GM21528 (cell line): Measurements from ENCODE around the gene MROH2B.
"Not testable (repeated sequence)": the region's sequence is repeated elsewhere in the genome, so short reads cannot be mapped to it uniquely, and the experiment has no call there.

Experiments
- ATAC-seq: cut with Tn5 transposase; IDR thresholded peaks from one replicate; pipeline ENCODE4 v1.9.1; 2021; ENCODE audit warnings: mild to moderate bottlenecking, moderate library complexity; ENCODE audit not compliant: unreplicated experiment, low FRiP score

MROH2B gene

DNA sequence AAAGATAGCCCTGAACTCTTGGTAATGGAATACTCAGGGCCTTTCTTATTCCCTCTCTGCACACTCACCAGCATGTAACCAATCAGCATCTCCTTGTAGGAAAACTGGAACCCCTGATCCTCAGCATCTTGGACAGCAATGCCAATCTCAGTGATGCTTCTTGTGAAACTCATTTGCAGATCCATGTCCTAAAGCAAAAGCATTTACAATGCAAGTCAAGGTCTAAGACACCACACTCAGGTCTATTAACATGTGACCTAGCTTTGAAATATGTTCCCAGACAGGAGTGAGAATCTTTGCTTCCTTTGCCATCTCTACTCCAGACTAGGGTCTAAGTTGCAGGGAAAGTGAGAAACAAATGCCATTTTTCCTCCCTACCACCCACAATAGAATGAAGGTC is 38.2 kb downstream of the MROH2B start:
- no peak for ATAC-seq

- not testable (repeated sequence) for ATAC-seq
These were observed 48.5 kb downstream of the MROH2B start for GRCh38 chr5:41022600-41022999.

GRCh38 chr5:41012318-41012717 is 58.8 kb downstream of the MROH2B start:
- ATAC-seq, result no peak

DNA sequence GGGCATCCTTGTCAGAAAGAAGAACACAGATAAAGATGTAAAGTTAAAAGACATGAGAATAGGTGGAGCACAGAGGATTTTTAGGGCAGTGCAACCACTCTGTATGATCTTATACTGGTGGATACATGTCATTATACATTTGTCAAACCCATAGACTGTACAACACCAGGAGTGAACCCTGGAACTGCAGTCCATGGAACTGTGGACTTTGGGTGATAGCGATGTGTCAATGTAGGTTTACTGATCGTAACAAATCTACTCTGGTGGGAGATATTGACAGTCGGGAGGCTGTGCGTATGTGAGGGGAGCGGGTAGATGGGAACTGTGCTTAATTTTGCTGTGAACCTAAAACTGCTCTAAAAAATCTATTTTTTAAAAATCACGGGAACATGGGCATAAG is 60.6 kb downstream of the MROH2B start:
- ATAC-seq, result no peak

DNA sequence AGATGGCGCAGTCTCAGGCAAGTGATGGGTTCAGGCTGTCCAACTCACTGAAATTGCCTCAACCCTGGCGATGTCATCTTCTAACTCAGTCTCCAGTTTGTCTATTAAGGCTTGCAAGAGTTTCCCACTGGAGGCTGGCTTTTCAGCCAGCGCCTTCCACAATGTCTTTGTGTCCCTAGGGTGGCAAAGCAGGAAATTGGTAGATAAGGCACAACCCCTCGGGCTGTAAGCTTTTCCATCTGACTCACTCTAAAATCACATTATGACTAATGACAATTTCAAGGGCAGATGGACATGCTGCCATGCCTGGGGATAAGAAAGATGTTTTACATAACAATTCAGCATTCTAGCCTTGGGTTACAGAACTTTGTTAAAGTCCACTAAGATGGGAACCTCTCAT is 61.9 kb downstream of the MROH2B start:
- no peak for ATAC-seq

GRCh38 chr5:41004931-41005330 is 66.2 kb downstream of the MROH2B start:
- ATAC-seq, result no peak

DNA sequence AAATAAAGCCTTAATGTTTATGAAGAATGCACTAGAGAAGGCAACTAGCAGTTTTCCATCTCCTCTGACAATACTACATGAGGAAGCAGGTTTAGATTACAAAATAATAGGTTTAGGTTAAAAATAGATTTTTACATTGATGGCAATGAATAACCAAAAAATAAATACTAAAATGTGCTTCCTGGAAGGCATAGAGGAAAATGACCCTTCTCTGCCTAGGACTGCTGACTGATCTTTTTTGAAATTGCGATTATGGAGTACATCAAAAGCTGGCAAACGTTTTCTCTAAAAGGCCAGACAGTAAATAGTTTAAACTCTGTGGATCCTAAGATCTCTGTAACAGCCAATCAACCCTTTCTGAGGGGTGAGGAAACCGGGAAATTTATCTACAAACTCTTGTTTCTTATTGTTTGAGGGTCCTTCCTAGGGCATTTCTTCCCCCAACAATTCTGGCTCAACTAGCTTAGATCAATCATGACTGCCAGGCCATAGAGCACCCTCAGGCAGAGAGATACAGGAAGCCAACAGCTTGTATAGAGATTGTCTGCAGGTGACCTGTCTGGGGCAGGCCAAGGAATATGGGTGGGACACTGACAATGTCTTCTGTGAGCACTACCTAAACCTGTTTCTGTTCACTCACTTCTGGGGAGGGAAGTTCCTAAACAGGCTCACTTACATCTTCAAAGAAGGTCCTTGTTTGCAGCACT is 67.3 kb downstream of the MROH2B start:
- no peak for ATAC-seq

GRCh38 chr5:40999966-41000365 is 71.2 kb downstream of the MROH2B start:
- ATAC-seq, result no peak

DNA sequence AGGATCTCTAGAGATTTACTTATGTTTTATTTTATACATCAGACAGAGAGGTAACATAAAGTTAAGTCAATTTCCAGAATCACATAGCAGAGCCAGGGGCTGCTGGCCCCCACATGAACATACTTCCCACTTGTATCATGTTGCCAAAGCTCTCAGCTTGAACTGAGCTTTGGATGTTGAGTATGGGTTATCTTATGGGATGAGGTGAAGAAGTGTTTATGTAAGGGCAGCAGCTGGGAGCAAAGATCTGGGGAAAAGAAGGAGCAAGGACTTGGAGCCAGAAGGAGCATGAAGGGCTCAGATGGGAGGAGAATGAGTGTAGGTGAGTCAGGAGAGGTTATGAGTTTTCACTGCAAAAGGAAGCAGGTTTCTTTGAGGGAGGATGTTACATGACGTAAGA is 72.0 kb downstream of the MROH2B start:
- no peak for ATAC-seq

- ATAC-seq, result no peak
These were observed 75.1 kb downstream of the MROH2B start for GRCh38 chr5:40995801-40996586.

GRCh38 chr5:40991981-40992559 is 79.1 kb downstream of the MROH2B start:
- no peak for ATAC-seq

- ATAC-seq, result no peak
These were observed 79.8 kb downstream of the MROH2B start for GRCh38 chr5:40991168-40991980.

- no peak for ATAC-seq
These were observed 82.2 kb downstream of the MROH2B start for GRCh38 chr5:40988746-40989510.

- ATAC-seq, result no peak
These were observed 83.8 kb downstream of the MROH2B start for GRCh38 chr5:40987349-40987748.

- ATAC-seq, result no peak
These were observed 84.5 kb downstream of the MROH2B start for GRCh38 chr5:40986666-40987065.

GRCh38 chr5:40985501-40985900 is 85.6 kb downstream of the MROH2B start:
- ATAC-seq, result no peak

DNA sequence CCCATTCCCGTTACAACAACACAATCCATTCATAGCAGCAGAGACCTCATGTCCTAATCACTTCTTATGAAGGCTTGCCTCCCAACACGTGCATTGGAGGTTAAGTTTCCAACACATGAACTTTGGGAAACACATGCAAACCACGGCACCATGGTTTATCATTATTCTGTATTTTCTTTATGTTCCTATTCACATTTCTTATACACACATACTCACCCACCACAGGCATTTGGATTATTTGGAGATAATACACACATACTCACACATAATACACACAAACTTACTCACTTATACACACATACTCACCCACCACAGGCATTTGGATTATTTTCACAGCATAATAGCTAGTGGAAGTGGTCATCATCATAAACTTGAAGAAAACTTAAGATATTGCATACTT is 86.3 kb downstream of the MROH2B start:
- no peak for ATAC-seq

- no peak for ATAC-seq
These were observed 87.4 kb downstream of the MROH2B start for GRCh38 chr5:40983781-40984180.

GRCh38 chr5:40981420-40981819 is 89.7 kb downstream of the MROH2B start:
- no peak for ATAC-seq

- no peak for ATAC-seq
These were observed 94.3 kb downstream of the MROH2B start for GRCh38 chr5:40976836-40977235.
